HG03354 (cell line): Measurements from ENCODE around the gene HABP2.

Source experiments
- ATAC-seq: cut with Tn5 transposase; IDR thresholded peaks from one replicate; pipeline ENCODE4 v1.9.1; 2021; ENCODE audit warnings: mild to moderate bottlenecking; ENCODE audit not compliant: unreplicated experiment, poor library complexity, severe bottlenecking

HABP2 gene

DNA sequence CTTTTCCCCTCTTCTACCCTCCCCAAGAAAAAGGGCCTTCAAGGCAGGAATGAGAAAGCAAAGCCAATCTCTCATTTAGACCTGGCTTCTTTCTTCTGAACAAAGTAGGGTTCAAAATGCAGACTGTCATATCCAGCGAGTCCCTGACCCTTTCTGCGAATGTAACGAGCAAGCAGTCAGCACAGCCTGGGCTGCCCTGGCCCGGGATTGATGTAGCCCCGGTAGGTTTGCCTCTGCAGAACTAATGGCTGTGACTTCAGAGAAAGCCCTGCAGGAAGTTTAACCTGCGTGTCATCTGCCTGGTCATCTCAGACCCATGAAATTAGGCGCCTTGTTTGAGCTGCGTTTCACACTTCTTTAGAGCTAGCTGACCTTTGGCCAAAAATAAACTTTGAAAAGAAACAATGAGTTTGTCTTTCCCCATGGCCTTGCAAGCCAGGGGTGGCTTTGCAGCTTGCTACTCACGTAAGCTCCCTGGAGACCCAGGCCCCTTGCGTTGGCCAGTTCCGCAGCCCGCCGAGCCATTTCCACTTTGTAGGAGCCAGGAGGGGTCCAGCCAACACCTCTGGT, 36.4 kb downstream of the HABP2 start:
- no peak for ATAC-seq

DNA sequence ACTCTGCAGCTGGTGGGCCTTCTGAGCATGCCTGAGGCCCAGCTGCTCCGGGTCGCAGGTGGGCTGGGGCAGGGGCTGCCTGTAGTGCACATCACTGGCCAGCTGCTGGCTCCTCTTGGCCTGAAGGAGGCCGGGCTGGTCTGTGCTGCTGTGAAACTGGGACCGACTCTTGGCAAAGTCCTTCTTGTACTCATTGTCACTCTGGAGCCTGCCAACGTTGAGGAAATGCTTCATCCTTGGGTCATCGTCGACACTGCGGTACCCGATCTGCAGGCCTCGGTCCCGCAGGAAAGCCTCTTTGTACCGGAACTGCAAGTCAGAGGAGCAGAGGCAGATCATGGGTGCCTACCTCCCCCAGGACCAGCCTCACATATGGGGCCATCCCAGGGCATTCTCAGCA, 37.7 kb downstream of the HABP2 start:
- no peak for ATAC-seq

DNA sequence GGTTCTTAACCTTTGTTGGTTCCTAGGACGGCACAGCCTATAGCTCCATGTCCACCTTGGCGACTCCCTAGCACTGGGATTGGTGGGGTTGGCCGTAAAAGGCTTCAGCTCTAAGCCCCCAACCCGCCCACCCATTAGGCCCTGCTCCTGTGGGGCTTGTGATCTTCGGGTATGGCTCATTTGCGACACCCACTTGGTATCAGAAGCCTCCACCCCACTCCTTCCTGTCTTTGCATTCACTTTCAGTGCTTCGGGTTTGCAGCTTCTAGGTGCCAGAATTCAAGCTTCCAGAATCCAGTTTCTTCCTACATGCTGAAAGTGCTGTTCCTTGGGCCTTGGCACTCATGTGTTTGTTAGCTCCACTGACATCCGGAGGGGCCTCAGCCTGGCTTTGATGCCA, 39.5 kb downstream of the HABP2 start:
- ATAC-seq = no peak

DNA sequence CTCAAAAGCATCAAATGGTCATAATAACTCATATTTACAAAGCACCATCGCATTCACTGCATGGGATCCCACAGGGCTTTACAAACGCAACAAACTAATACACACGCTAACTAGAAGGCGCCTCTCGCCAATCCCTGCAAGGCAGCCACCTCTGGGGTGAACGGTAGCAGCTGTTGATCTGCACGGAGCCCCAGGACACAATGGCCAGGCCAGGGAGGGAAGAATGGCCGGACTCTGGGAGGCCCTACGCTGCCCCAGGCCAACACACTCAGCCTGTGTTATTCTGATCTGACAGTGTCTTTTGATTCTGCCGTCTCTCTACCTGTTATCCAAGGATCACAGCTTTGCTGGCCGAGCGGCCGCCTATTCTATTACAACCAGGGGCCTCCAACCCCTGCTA, 41.8 kb downstream of the HABP2 start:
- ATAC-seq = no peak

DNA sequence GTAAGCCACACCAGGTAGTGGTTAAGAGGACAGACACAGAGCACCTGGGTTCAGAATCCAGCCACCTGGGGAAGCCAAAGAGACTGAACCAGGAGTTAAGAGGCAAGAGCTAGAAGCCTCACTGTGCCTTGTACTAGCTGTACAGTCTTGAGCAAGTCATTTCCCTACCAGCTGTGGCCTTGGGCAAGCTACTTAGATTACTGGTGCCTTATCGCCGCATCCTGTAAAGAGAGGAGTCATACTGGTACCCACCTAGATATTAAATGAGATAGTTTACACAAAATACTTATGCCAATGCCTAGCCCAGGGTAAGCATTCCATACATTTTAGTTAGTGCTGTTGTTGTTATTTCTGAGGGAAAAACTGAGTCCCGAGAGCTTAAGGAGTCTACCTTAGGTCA, 47.7 kb downstream of the HABP2 start:
- ATAC-seq = no peak

DNA sequence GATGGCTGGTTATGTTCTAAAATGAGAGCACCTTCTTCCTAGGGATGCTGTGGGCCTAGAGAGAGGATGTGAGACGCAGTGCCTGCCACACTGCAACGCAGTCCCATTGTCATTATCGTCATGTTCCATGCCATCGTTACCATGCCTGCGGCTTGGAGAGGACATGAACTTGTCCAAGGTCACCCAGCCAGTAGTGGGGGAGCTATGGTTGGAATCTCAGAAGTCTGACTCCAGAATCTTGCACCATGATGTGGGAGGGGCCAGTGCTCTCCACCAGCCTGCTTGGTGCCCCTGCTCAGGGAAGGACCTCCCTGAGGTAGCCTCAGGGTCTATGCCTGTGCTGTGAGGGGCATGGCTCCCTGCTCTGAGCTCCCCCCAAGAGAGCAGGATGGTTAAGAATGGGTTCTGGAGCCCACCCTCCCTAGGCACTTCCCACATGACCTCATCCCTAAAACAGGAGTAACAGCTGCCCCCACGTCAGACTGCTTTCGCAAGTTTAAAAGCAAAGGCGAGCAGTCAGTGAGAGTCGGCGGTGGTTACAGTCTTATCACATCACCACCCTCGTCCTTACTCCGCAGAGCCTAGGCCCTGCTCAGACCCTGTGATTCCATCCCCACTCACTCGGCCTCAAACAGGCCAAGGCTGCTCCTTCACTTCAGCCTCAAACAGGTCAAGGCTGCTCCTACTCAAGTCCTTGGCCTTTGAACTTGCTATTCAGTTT, 50.4 kb downstream of the HABP2 start:
- ATAC-seq = no peak

DNA sequence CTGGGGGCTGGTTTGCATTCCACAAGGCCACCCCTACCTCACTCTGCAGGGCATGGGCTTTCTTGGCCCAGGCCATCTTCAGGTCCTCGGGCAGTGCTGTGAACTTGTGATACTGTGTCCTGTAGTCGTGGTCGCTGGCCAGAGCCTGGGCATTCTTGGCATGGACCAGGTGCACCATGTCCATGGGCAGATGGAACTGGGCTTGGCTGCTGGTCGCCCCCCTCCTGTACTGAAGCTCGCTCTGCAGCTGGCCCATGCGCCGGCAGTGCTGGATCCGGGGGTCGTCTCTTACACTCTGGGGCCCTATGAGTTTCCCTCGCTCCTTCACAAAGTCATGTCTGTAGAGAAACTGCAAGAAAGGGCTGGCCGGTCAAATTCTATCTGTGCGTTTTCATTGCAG, 51.7 kb downstream of the HABP2 start:
- no peak for ATAC-seq

DNA sequence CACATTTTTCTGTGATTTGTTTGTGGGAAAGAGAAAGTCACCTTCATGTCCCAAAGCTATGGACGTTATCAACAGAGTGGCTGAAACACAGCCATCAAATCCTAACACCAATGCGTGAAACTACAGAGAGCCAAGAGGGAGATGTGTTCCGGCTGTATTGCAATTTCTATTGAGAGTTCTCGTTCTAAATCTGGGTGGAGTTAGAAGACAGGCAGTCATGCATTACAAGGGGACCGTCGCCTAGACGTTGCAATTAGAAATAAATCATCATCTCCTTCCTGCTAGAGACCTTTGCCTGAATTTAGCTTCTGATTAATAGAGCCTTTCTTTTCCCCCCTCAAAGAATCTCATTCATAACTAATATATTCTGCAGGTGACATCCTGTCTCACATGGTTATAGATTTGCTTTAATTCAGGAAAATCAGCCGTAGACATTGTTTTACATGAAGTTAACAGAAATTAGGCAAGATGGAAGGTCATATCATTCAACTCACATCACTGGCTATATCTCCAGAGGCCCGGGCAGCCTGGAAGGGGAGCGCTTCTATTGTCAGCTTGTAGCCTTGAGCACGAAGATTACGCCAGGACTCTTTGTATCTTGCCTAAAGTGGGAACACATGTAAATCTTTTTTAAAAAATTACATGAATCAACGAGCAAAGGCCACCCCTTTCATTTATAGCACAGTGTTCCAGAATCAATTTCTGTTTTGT, 52.6 kb downstream of the HABP2 start:
- ATAC-seq = no peak

DNA sequence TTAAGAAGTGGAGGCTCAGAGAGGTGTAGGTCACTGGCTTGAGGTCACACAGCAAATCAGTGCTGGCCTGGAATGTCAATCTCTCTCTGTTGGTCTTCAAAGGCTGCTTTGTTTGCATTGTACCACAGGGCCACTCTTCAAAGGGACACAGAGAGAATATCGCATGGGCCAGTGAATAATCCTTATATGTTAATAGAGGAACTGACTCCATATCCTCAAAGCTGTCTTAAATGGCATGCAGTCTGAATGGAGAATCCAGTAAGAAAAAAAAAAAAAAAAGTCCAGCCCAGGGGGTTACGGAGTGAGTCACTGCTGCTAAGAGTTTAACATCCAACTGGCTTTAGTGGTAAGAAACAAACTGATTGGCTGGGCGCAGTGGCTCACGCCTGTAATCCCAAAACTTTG, 56.9 kb downstream of the HABP2 start:
- no peak for ATAC-seq

DNA sequence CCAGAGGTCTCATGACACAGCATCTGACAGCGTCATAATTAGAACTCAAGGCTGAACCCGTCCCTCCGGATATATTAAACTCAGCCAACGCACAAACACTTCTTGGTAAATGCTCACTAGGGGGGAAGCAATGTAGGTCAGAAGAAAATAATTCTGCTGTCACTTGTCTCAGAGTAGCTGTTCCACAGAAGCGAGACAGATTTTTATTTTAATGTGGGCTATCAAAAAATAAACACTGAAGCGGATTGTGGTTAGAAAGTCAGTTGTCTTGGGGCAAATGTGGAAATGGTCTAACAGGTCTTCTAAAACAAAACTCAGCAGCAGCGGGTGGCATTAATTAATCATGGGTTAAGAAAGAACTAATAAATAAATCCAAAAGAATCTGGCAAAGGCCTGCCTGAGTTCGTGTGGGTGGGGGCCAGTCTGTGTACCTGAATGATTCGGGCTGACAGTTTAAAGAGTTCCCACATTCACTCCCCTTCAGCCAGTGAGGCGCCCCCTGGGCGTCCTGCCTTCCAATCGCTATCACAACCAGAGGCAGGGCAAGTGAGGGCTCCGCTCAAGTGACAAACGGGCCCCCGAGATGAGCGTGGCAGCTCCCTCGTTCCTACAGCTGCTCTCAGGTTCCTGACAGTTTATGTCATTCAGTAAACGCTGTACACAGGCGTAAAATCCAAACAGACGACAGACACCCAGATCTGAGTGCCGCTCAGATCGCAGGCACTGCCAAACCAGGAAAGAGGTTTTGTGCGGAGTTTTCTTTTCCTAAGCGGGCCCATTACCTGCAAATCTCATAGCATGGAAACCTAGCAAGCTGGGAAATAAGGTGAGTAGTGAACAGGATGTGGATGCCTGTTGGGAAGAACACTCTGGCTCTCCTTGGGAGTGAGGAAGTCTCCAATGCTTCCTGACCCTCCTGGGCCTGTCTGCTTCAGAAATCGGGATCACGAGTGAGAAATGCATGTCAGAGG, 58.1 kb downstream of the HABP2 start:
- no peak for ATAC-seq

DNA sequence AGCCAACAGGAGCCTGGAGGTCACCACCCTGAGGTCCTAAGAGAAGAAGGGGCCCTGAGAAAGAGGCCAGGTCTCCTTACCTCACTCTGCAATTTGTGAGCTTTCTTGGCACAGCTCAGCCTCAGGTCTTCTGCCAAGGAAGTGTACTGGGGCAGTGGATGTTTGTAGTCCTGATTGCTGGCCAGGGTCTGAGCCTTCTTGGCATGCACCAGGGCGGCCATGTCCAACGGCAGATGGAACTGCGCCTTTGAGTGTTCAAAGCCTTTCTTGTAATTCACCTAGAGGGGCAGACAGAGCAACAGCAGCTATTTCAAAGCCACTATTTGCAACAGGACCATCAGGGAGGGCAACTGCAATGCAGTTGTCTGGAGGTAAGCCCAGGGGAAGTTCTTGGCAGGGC, 59.3 kb downstream of the HABP2 start:
- ATAC-seq = no peak

DNA sequence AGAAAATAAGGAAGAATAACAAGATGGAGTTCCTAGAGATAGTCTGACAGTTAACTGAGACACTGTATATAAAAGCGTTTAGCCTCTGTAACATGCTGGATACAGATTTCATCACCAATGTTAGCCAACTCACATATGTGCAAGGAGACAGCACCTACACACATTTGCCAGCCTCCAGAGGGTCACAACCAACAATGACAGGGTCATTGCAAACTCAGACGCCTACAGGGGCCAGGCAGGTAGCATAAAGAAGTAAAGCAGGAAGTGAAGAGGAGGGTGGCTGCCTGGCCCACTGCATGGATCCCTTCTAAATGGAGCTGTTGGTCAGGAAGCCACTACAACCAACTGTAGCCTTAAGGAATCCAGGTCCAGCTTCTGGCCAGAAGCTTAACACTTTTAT, 60.6 kb downstream of the HABP2 start:
- ATAC-seq = no peak

DNA sequence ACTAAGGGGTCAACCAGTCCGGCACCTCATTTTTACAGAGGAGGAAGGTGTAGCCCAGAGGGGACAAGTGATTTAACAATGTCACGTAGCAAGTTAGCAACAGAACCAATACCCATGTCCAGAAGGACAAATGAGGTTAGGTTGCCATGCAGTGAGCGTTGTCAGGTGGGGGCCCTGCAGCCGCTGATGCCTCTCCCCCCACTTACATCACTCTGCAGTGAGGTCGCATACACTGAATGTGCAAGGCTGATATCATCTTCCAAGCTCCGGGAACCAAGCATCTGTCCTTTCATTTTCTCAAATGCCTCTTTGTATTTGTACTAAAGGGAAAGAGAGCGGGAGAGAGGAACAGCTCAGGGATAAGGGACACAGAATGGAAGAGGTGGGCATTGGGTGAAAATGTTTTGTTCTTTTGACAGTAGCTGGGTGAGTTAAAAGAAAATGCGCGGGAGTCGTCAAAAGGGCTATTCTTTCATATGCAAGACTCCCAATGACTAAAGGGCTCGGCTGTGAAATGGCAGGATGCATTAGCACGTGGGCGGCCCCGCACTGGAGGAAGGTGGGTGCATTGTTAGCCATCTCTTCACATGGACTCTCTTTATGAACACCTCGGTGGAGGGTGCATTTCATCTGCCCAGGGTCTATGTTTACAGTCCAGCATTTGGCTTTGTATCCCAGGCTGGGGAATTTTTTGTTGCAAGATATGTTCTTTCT, 61.3 kb downstream of the HABP2 start:
- no peak for ATAC-seq

DNA sequence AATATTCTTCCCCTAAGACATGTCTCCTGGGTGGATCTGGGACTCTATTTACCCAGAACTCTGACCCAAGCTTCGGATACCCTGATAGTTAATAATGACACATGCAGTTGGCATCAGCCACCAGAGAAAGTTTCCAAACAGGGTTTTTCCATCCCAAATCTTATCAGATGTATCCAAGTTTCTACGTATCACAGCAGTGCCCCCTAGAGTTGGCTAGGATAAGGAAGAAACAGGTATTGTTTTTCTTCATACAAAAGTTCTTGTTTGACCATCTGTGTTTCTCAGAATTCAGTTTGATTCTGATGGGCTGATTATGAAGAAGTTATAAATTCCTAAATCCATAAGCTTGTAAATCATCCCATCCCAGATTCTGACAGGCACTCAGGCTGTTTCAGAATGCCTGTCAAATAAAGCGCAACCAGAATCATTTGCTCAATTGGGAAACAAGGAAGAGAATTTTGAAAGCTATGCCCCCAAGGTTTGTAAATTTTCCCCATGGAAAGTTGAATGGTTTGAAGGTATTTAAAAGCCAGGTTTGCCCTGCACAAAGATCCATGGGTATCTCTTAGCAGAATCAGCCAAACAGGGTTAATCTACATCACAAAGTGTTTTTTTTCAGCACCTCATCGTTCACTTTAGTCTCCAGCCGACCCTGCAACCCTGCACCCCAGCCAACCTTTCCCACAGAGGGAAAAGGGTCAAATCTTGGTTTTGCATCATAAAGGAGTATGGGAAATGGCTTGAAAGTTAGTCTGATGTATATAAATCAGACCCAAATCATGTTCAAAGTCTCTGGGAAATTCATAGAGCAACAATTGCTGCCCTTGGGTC, 63.6 kb downstream of the HABP2 start:
- ATAC-seq = no peak

DNA sequence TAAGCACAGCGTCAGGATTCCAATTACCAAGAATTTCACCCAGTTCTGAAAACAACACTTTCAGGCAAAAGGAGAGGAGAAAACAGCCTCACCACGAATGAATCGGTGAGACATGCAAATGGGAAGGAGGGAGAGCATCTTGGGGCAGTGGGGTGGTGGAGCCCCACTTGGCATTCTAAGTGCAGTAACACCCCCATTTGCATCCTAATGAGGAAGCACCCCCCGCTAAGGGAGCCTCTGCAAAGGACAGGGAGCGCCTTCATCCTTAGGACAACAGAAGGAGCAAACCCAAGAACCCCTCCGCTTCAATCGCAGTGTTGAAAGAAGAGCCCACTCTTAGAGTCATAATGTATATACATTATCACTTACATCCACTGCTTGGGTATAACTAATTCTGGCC, 64.2 kb downstream of the HABP2 start:
- ATAC-seq = no peak

DNA sequence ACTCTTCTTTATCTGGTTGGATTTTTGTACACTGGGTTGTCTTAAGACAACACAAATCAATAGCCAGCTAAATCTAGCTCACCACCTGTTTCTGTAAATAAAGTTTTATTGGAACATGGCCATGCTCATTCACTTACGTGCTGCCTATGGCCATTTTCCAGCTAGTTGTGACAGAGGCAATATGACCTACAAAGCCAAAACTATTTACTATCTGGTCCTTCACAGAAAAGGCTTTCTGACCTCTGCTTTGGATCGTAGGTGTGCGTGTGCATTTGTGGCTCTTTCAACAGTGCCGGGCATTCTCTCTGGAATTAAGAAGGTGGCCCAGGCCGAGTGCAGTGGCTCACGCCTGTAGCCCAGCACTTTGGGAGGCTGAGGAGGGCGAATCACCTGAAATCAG, 65.5 kb downstream of the HABP2 start:
- ATAC-seq = no peak

DNA sequence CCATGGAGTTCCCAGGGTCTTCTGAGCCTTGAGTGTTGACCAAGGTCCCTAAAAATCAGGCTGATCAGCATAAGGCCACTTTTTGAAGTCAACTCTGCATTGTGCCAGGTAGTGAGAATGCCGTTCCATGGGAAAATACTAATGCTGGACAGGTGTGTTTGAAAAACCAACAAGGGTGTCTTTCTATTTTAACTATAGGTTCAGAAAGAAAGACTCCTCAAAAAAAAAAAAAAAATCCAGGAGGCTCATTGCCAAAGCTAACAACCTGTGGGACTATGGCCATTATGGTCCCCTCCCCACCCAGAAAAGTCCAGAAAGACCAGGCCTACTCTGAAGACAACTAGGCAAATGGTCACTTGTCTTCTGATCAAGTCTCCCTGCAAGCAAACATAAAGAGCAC, 66.5 kb downstream of the HABP2 start:
- ATAC-seq = no peak

DNA sequence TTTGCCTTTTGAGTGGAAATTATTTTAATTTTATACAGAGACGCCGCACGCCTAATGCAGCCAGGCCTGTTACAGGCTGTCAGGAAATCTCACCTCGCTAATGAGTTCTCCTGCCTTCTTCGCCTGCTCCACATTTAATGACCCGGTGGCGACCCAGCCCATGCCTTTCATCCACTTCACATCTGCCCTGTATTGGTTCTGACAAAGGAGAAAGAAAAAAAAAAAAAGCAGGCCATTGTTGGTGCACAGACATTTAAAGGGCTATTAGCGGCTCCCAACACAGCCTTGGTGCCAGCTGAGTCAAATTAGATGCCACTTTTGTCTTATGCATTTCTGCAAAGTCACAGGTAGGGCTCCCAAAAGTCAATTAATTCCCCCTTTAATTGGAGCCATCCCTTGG, 67.7 kb downstream of the HABP2 start:
- no peak for ATAC-seq

DNA sequence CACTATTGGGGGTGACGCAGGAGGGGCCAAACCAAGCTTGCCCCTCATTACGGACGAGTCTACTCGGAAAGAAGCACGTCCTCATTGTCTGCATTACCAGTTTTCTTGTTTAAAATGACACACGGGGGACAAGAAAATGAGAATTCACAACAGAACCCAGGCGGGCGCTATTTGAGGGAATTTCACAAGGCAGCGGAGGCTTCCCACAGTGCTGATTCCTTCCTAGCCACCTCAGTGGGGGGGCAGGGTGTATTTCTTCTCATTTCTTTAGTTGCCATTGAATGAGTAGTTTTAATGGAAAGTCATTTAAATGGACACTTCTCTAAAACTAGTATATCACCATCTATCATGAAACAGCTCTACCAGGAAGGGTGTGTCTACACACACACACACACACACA, 68.1 kb downstream of the HABP2 start:
- ATAC-seq = no peak
